ENCODE results near the gene MTURN.

- TF ChIP-seq, protein P1, sequence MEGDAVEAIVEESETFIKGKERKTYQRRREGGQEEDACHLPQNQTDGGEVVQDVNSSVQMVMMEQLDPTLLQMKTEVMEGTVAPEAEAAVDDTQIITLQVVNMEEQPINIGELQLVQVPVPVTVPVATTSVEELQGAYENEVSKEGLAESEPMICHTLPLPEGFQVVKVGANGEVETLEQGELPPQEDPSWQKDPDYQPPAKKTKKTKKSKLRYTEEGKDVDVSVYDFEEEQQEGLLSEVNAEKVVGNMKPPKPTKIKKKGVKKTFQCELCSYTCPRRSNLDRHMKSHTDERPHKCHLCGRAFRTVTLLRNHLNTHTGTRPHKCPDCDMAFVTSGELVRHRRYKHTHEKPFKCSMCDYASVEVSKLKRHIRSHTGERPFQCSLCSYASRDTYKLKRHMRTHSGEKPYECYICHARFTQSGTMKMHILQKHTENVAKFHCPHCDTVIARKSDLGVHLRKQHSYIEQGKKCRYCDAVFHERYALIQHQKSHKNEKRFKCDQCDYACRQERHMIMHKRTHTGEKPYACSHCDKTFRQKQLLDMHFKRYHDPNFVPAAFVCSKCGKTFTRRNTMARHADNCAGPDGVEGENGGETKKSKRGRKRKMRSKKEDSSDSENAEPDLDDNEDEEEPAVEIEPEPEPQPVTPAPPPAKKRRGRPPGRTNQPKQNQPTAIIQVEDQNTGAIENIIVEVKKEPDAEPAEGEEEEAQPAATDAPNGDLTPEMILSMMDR (IDR thresholded peaks at IDR 0.05; ENCODE audit: poor library complexity, severe bottlenecking), result no peak
- TF ChIP-seq EZH2 (IDR thresholded peaks at IDR 0.05; ENCODE audit: borderline replicate concordance, insufficient read depth, low read length, poor library complexity, severe bottlenecking) (no peak), TAF1 (IDR thresholded peaks at IDR 0.05; ENCODE audit: low read depth) (no peak), EP300 (conservative IDR thresholded peaks at IDR 0.05; ENCODE audit: poor library complexity, severe bottlenecking) (no peak)
Observed at GRCh38 chr7:30119890-30120577, 14.8 kb upstream of the MTURN start.
